ENCODE data around the gene FMN1. TPM values are rescaled to one million over a fixed set of nuclear protein-coding genes. Genes with fewer than 3 reads are reported as not detected.
A peak's percentile ranks its signal among the peaks of the same experiment; 100 is the strongest.

Gene FMN1
- total RNA-seq, 1 donor from 2014 or later: 12.0 TPM

GRCh38 chr15:33155691-33156420, 38.7 kb downstream of the FMN1 start:
- peak; percentile 20 for DNase-seq (ENCODE audit: low spot score)

- peak; percentile 26 for DNase-seq (ENCODE audit: low spot score)
These were observed 40.0 kb downstream of the FMN1 start for GRCh38 chr15:33154351-33155166.

DNA sequence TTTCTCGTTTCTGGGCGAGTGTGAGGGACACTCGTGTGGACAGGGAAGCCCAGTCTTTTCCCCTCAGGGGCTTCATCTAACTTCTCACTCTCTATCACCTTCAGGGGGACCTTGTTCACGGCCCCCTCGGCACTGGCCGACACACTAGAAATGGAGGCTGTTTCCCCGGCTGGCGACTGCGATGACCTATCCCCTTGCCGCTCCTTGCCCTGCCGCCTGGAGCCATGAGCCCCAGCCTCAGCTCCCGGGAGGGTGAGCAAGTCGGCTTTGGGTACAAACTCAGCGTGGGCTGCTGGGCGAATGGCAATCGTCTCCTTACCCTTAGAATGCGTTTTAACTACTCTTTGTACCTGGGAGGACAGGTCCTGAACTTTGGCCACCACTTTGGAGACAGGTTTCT, 41.0 kb downstream of the FMN1 start:
- DNase-seq (ENCODE audit: low spot score): no peak

GRCh38 chr15:33152502-33153109, 41.9 kb downstream of the FMN1 start:
- peak; percentile 36 for DNase-seq (ENCODE audit: low spot score)

DNA sequence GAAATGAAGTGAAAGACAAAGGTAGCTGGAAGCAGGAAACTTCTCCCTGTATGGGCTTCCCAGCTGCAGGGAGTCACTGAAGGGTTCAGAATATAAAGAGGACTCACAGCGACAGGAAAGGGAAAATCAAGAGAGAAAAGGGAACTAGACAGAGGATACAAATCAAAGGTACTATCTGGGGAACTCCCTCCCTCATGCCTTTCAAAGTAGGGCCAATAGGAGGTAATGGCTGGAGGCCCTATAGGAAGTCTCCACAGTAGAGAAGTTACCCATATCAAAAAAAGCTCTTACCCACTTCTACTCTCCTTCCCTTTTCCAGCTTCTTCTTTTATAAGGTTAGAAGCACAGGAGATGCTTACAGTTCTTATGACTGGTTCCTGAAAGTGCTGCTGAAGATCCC, 43.5 kb downstream of the FMN1 start:
- DNase-seq (ENCODE audit: low spot score): no peak

GRCh38 chr15:33150431-33150941, 44.0 kb downstream of the FMN1 start:
- no peak for DNase-seq (ENCODE audit: low spot score)

DNA sequence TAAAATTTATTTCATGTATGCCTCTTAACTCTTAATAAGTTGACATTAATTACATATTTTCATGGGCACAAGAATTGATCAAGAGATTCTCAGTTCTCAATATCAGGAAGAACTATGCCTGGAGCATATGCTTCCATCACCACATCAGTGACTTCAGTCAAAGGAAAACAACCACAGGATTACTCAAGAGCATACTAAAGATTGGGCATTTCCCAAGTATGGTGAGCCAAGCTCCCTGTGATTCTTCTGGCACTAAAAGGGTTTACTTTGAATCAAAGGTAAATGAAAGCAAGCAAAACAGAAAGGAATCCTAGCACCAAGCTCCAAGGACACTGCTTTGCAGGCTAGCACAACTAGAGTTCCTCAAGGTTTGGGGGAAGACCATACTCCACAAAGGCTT, 44.6 kb downstream of the FMN1 start:
- DNase-seq (ENCODE audit: low spot score): no peak

GRCh38 chr15:33148129-33148751, 46.3 kb downstream of the FMN1 start:
- no peak for DNase-seq (ENCODE audit: low spot score)

- no peak for DNase-seq (ENCODE audit: low spot score)
These were observed 48.5 kb downstream of the FMN1 start for GRCh38 chr15:33146051-33146450.

GRCh38 chr15:33145447-33145846, 49.1 kb downstream of the FMN1 start:
- no peak for DNase-seq (ENCODE audit: low spot score)

DNA sequence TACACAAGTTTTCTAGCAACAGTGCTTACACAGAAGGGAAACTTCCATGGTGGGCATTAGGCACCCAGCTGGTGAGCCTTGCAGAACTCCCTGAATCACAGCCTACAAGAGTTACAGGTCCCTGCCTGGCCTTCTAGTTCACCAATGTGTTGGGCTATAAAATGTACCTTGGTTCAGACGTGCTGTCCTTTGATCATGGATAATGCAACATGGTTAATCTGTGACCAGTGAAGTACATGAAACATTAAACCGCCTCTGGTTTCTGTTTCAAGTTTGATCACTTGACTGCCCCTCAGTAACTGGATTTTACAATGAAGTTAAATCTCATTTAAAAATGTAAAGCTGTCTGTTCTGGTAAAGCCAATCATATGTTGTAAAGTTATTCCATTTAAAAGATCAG, 51.8 kb downstream of the FMN1 start:
- DNase-seq (ENCODE audit: low spot score): no peak

GRCh38 chr15:33138000-33138399, 56.5 kb downstream of the FMN1 start:
- DNase-seq (ENCODE audit: low spot score): no peak

DNA sequence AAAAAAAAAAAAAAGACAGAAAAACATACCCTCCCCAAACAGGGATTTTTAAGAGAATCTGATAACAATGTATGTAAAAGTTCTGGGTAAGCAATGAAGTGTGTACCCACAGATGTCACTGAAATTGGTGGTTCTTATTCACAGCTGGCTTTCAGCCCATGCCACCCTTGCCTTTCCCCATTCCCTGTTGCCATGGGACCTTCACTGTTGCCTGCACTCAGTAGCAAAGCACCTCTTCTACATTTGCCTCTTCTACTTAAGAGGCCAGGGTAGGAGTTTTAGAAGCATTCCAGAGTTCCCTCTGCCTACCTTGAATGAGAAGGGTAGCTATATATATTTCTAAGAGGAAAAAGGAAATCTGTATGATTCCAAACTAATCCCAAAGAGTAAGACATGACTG, 57.4 kb downstream of the FMN1 start:
- DNase-seq (ENCODE audit: low spot score): no peak

DNA sequence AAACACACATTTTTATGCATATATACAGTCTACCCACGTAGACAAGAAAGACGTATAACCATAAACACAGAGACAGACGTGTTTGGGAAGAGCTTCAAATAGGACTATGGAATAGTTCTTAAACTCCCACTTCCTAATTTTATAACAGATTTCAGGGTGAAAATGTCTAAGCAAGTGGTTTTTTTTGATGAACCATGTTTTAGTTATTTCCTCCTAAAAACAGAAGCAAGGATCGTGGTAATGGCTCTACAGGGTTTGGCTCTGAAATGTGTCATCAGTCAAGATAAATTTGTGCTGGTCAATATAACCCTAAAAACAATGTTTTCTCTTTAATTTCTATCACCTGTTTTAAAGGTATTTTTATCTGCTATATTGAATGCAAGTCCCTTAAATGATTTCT, 58.2 kb downstream of the FMN1 start:
- DNase-seq (ENCODE audit: low spot score): no peak

GRCh38 chr15:33135355-33135781, 59.1 kb downstream of the FMN1 start:
- DNase-seq (ENCODE audit: low spot score): no peak

- peak; percentile 71 for DNase-seq (ENCODE audit: low spot score)
These were observed 61.7 kb downstream of the FMN1 start for GRCh38 chr15:33132722-33133345.

DNA sequence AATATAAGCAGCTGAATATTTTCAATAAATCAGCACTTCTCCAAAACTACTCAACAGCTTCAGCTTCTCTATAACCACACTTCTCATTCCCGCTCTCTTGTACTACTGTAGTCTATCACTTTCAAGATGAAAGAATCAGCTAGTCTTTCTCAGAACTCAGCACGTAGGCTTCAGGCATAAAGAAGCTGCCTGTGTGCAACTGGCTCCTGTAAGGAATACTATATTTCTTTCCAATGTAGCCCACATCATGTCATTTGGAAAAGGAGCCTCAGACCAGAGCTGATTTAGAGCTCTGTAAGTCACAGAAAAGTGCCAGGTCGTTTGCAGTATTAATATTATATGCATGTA, 62.3 kb downstream of the FMN1 start:
- no peak for DNase-seq (ENCODE audit: low spot score)

GRCh38 chr15:33131552-33132232, 62.8 kb downstream of the FMN1 start:
- DNase-seq (ENCODE audit: low spot score): peak; percentile 30

DNA sequence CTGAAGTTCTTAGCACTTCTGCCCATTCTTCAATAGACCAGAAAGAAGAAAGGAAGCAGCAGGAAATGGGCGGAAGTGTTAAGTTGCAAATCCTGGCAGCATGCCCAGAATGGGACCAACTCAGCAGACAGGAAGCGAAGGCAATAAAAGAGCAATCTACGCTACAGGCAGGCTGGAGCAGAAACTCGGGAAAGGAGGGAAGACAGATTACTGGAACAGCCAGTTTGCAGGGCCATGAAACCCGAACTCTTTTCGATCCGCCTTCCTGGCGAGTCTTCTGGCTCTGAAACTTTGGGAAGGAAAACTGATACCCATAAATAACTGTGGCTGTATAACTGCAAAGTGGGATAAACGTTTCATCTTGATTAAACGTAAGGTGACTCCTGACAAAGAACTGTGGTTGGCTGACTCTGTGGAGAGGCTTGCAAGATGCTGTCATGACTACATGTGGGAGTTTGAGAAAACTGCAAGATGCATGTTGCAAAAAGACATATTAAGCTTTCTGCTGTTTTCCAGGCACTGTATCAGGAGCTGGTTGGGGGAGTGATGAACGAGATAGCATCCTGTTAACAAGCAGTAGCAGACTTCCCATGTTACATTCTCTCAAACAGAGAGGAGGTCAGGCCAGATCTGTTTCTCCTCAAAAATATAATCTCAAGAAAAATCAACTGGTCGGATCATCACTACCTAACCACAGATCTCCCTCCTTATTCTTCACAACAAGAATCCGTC, 67.8 kb downstream of the FMN1 start:
- DNase-seq (ENCODE audit: low spot score): peak; percentile 91

- no peak for DNase-seq (ENCODE audit: low spot score)
These were observed 68.5 kb downstream of the FMN1 start for GRCh38 chr15:33125894-33126537.
